ENCODE data around the gene TCEAL8. TPM values are rescaled to one million over a fixed set of nuclear protein-coding genes. Genes with fewer than 3 reads are reported as not detected.

The TCEAL8 gene
- total RNA-seq, 1 experiment from 2014 or later, result 74.6 TPM

DNA sequence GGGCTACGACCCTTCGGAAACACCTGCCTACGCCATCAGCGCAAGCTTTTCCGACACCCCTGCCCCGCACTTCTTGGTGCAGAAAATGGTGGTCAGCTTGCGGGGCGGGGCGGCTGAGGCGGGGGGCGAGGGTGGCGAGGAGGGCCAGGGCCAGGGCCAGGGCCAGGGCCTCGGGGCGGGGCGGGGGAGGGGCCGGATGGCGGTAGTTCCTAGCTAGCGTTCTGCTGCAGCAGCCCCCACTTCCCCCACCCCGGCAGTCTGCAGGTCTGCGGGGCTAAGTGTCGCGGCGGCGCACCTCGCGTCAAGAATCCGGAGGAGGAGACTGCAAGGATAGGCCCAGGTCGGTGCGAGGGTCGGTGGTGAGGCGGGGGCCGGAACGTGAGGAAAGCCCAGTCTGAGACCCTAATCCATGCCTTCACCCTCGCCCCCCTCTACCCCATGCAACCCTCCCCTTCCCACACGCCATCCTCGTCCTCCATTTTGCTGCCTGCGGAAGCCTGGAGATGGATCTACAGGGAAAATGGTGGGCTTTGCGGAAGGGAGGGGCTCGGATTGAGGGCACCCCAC is 39.4 kb downstream of the TCEAL8 start (continued):
- TF ChIP-seq TEAD1 (CRISPR knock-in tag; IDR thresholded peaks at IDR 0.05) (no peak), ELF4 (CRISPR knock-in tag; IDR thresholded peaks at IDR 0.05; ENCODE audit: low read depth) (no peak), ZNF416 (CRISPR knock-in tag; IDR thresholded peaks at IDR 0.05) (no peak), NFE2L1 (CRISPR knock-in tag; IDR thresholded peaks at IDR 0.05) (no peak)
- TF ChIP-seq, protein P1, sequence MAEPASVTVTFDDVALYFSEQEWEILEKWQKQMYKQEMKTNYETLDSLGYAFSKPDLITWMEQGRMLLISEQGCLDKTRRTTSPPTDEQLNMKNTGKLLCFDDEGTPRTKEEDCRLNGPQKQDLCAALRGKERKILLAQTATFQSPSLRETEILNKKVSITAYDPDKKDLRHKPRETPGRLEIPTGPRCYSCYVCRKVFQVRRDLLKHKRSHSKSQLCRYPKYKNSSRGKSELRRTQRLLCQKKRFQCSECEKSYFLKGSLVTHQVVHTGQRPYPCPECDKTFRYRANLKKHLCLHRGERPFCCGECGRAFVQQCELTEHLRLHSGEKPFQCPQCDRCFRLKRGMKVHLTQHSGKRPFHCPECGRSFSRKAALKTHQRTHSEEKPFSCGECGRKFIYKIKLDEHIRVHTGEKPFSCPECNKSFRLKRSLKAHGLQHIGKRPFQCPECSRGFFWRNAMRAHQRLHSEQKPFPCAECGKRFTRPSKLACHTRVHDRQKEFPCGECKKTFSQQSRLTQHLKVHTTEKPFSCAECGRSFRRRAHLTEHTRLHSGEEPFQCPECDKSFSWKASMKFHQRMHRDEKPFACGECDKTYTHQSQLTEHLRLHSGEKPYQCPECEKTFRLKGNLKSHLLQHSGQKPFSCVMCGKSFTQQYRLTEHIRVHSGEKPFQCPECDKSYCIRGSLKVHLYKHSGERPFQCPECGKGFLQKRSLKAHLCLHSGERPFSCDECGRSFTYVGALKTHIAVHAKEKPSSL (CRISPR knock-in tag; conservative IDR thresholded peaks at IDR 0.05), result no peak
- TF ChIP-seq, protein P2, sequence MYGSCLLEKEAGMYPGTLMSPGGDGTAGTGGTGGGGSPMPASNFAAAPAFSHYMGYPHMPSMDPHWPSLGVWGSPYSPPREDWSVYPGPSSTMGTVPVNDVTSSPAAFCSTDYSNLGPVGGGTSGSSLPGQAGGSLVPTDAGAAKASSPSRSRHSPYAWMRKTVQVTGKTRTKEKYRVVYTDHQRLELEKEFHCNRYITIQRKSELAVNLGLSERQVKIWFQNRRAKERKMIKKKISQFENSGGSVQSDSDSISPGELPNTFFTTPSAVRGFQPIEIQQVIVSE (CRISPR knock-in tag; IDR thresholded peaks at IDR 0.05; ENCODE audit: borderline replicate concordance), result no peak

DNA sequence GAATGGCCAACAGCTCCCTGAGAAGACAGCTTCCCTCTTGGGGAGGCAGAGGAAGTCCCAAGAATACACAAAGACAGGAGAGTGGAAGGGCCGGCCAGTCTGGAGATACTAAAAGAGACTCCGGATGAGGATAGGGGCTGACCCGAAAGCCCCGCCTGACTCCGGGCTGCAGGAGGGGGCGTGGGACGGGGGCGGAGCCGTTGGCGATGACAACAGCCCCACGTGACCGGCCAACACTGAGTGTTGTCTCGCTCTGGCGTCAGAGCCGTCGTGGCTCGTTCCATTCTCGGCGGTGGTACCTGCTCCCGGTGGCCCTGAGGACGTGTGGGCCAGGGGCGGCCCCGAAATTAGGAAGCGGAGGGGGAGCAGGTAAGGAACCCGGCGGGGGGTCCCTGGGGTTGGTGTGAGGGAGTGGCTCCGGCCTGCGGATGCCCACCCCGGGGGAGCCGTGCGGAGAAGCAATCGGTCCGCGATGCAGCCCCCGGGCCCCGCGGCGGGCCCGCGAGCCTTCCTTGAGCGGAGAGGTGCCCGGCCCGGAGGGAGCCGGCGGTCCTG is 40.0 kb downstream of the TCEAL8 start, which contains the start of gene BEX4:
Gene BEX4 (plus strand): TSS at position 239 of the 555 bp plus-strand sequence. CDS start 1,046 bp downstream, outside the sequence.
- H3K9me3 Mint-ChIP-seq, result no peaks in the 10 kb centered on the region

More for the DNA sequence above, 40.0 kb downstream of the TCEAL8 start, which contains the start of gene BEX4:
- peaks cover 24% of the 10 kb centered on the region for H3K4me1 Mint-ChIP-seq
- TF ChIP-seq NFE2L1 (CRISPR knock-in tag; IDR thresholded peaks at IDR 0.05) (no peak), MXD4 (CRISPR knock-in tag; IDR thresholded peaks at IDR 0.05; ENCODE audit: borderline replicate concordance) (no peak), PRRX2 (CRISPR knock-in tag; IDR thresholded peaks at IDR 0.05) (no peak), TP53 (CRISPR knock-in tag; IDR thresholded peaks at IDR 0.05) (no peak), FOXK1 (CRISPR knock-in tag; IDR thresholded peaks at IDR 0.05) (peak; percentile 82), ZBTB21 (CRISPR knock-in tag; IDR thresholded peaks at IDR 0.05; ENCODE audit: borderline replicate concordance) (0 out of 2 replicates have a peak, but pooled peaks have one; percentile 65), SP1 (CRISPR knock-in tag; conservative IDR thresholded peaks at IDR 0.05) (0 out of 2 replicates have a peak, but pooled peaks have one; percentile 51), FOXP1 (CRISPR knock-in tag; IDR thresholded peaks at IDR 0.05; ENCODE audit: borderline replicate concordance) (0 out of 2 replicates have a peak, but pooled peaks have one; percentile 30)
- TF ChIP-seq, protein P3, sequence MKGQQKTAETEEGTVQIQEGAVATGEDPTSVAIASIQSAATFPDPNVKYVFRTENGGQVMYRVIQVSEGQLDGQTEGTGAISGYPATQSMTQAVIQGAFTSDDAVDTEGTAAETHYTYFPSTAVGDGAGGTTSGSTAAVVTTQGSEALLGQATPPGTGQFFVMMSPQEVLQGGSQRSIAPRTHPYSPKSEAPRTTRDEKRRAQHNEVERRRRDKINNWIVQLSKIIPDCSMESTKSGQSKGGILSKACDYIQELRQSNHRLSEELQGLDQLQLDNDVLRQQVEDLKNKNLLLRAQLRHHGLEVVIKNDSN (CRISPR knock-in tag; IDR thresholded peaks at IDR 0.05), result peak; percentile 92
- TF ChIP-seq, protein P4, sequence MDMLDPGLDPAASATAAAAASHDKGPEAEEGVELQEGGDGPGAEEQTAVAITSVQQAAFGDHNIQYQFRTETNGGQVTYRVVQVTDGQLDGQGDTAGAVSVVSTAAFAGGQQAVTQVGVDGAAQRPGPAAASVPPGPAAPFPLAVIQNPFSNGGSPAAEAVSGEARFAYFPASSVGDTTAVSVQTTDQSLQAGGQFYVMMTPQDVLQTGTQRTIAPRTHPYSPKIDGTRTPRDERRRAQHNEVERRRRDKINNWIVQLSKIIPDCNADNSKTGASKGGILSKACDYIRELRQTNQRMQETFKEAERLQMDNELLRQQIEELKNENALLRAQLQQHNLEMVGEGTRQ (CRISPR knock-in tag; IDR thresholded peaks at IDR 0.05), result peak; percentile 94
- TF ChIP-seq, protein P5, sequence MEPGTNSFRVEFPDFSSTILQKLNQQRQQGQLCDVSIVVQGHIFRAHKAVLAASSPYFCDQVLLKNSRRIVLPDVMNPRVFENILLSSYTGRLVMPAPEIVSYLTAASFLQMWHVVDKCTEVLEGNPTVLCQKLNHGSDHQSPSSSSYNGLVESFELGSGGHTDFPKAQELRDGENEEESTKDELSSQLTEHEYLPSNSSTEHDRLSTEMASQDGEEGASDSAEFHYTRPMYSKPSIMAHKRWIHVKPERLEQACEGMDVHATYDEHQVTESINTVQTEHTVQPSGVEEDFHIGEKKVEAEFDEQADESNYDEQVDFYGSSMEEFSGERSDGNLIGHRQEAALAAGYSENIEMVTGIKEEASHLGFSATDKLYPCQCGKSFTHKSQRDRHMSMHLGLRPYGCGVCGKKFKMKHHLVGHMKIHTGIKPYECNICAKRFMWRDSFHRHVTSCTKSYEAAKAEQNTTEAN (CRISPR knock-in tag; IDR thresholded peaks at IDR 0.05), result no peak
- TF ChIP-seq, protein P2 (CRISPR knock-in tag; IDR thresholded peaks at IDR 0.05; ENCODE audit: borderline replicate concordance), result no peak
- TF ChIP-seq, protein P6, sequence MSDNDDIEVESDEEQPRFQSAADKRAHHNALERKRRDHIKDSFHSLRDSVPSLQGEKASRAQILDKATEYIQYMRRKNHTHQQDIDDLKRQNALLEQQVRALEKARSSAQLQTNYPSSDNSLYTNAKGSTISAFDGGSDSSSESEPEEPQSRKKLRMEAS (CRISPR knock-in tag; IDR thresholded peaks at IDR 0.05), result peak; percentile 24; the same call in 1 of the 2 replicates
- TF ChIP-seq, protein P1 (CRISPR knock-in tag; conservative IDR thresholded peaks at IDR 0.05), result no peak
- H3K36me3 Mint-ChIP-seq, result peaks cover 12% of the 10 kb centered on the region
- ChIA-PET CTCF (interaction anchor here (1.4 kb wide), 1 partner anchor 249 kb away, joined by 4 read pairs; no protein-coding TSS in a partner anchor), POLR2A (interaction anchor here (0.6 to 1.0 kb wide), 3 partner anchors 40 to 161 kb away, joined by 3 read pairs; partner anchors contain the start of genes BEX3 and TCEAL8)
- ATAC-seq (peak; percentile 91), DNase-seq (ENCODE audit: low spot score) (peak; percentile 89)
- peak within 1 kb of the TSS; percentile 77 for H3K4me3 Mint-ChIP-seq
- H3K27me3 Mint-ChIP-seq (ENCODE audit: low read depth), result peaks cover 8% of the 10 kb centered on the region
- peak within 1 kb of the TSS; percentile 98 for H3K27ac Mint-ChIP-seq
